ENCODE results near the gene MLXIP. TPM values are rescaled to one million over a fixed set of nuclear protein-coding genes. Genes with fewer than 3 reads are reported as not detected.
A peak's percentile ranks its signal among the peaks of the same experiment; 100 is the strongest.

Gene MLXIP, protein sequence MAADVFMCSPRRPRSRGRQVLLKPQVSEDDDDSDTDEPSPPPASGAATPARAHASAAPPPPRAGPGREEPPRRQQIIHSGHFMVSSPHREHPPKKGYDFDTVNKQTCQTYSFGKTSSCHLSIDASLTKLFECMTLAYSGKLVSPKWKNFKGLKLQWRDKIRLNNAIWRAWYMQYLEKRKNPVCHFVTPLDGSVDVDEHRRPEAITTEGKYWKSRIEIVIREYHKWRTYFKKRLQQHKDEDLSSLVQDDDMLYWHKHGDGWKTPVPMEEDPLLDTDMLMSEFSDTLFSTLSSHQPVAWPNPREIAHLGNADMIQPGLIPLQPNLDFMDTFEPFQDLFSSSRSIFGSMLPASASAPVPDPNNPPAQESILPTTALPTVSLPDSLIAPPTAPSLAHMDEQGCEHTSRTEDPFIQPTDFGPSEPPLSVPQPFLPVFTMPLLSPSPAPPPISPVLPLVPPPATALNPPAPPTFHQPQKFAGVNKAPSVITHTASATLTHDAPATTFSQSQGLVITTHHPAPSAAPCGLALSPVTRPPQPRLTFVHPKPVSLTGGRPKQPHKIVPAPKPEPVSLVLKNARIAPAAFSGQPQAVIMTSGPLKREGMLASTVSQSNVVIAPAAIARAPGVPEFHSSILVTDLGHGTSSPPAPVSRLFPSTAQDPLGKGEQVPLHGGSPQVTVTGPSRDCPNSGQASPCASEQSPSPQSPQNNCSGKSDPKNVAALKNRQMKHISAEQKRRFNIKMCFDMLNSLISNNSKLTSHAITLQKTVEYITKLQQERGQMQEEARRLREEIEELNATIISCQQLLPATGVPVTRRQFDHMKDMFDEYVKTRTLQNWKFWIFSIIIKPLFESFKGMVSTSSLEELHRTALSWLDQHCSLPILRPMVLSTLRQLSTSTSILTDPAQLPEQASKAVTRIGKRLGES
- total RNA-seq (10 to 100 TPM; 17.3 to 37.9 (median 20.9) TPM), polyA plus RNA-seq (10 to 100 TPM; 11.5 to 26.6 TPM)
- long read RNA-seq, donor 1, full-length matches to known transcripts = 26 of 65 reads
- long read RNA-seq, donor 1, partial matches to known transcripts = 23 of 65 reads
- long read RNA-seq, donor 1, other reads (novel, unspliced or antisense) = 16 of 65 reads
- long read RNA-seq, donor 2, full-length matches to known transcripts = 17 of 61 reads
- long read RNA-seq, donor 2, partial matches to known transcripts = 29 of 61 reads
- long read RNA-seq, donor 2, other reads (novel, unspliced or antisense) = 15 of 61 reads
- long read RNA-seq, donor 3, full-length matches to known transcripts = 159 of 297 reads
- long read RNA-seq, donor 3, partial matches to known transcripts = 80 of 297 reads
- long read RNA-seq, donor 3, other reads (novel, unspliced or antisense) = 58 of 297 reads

DNA sequence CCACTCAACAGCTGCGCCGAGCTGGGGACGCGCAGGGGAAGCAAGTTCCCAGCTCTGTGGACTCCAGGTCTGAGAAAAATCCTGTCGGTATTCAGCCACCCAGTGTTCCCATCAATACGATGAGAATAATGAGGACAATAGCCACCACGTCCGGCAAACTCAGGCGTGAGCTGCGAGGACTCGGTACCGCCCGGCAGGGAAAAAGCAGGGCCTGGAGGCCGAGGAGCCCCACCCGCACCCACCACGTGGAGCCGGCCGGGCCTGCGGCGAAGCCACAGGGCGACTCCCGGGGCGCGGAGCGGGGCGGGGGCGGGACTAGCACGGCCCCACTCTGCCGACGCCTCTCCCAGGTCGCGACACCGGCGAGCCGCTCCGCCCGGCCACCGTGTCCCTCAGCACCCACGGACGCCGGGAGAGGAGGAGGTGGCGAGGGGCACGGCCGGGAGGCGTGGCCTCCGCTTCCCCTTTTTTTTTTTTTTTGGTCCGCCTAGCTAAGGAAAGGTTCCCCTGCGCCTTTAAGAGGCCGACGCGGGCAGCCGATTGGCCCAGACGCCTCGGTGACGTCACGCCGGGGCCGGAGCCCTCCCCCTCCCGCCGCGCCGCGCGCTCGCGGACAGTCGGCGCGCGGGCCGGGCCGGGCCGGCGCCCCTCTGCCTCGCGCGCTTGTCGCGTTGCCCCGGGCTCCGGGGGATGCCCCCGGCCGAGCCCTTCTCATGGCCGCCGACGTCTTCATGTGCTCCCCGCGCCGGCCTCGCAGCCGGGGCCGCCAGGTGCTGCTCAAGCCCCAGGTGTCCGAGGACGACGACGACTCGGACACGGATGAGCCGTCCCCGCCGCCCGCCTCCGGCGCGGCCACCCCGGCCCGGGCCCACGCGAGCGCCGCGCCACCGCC lies at the start of gene MLXIP:
Gene MLXIP (plus strand): TSS at position 616 of the 892 bp plus-strand sequence. CDS start 98 bp downstream, at position 714.
- no peaks in the 10 kb centered on the region for H3K9me3 ChIP-seq
- TF ChIP-seq, protein P1, sequence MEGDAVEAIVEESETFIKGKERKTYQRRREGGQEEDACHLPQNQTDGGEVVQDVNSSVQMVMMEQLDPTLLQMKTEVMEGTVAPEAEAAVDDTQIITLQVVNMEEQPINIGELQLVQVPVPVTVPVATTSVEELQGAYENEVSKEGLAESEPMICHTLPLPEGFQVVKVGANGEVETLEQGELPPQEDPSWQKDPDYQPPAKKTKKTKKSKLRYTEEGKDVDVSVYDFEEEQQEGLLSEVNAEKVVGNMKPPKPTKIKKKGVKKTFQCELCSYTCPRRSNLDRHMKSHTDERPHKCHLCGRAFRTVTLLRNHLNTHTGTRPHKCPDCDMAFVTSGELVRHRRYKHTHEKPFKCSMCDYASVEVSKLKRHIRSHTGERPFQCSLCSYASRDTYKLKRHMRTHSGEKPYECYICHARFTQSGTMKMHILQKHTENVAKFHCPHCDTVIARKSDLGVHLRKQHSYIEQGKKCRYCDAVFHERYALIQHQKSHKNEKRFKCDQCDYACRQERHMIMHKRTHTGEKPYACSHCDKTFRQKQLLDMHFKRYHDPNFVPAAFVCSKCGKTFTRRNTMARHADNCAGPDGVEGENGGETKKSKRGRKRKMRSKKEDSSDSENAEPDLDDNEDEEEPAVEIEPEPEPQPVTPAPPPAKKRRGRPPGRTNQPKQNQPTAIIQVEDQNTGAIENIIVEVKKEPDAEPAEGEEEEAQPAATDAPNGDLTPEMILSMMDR (IDR thresholded peaks at IDR 0.05) = no peak
- ATAC-seq (peak; percentile 85 to 95 (median 90)), DNase-seq (peak; percentile 93 to 95)
- H3K36me3 ChIP-seq = no peaks in the 10 kb centered on the region
- peaks cover 9 to 54% (median 48%) of the 10 kb centered on the region in 9 donors for H3K4me1 ChIP-seq
- H3K27me3 ChIP-seq = no peaks in the 10 kb centered on the region
- intact Hi-C loops (cut with DNase I) = loop anchor here in 1 of 10 donors (5.0 kb wide), 1 partner anchor 34 kb away; no protein-coding TSS in a partner anchor
- 1% methylated on average over 88 to 110 of the region's 113 CpGs for WGBS, 2 donors
- H3K27ac ChIP-seq = peak within 1 kb of the TSS; percentile 82 to 93 (median 88)
- peak within 1 kb of the TSS; percentile 48 to 89 (median 76) for H3K4me3 ChIP-seq

DNA sequence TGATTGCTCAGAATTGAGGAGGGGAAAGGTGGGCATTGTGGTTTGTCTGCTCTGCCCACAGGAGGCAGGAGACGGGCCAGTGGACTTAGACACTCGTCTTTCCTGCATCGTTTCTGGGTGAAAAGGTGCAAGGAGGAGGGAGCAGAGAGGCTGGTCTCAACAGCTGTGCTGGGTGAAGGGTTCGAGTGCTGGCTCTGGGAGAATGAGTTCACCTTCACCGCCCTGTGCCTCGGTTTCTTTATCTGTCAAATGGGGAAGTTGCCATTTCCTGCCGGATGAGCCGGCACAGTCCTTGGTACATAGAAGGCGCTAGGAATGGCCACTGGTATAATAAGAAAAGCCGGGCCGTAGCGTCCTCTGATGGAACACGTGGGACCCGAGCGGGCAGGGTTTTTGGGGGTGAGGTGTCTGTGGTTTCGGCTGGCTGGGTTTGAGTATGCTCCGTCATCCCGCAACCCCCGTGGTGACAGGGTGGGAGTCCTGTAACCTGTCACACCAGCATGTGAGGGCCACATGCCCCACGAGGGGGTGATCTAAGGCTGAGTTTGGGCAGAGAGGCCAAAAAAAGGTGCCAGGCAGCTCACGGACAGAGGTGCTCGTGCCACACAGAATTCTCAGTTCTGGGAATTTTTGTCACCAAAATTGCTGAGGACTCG lies 49.5 kb upstream of the MLXIP start:
- intact Hi-C loops (cut with DNase I) = loop anchor here in 4 of 10 donors (5.0 to 10.0 kb wide), 4 partner anchors 64 to 114 kb away; partner anchors contain the start of gene CFAP251 (in 2 of the 4)
- ATAC-seq = peak in 3 of 8 donors; percentile 10 to 12 (median 10)
- H3K4me1 ChIP-seq = peaks cover 4 to 39% (median 22%) of the 10 kb centered on the region in 9 donors
- TF ChIP-seq, protein P1 (IDR thresholded peaks at IDR 0.05) = no peak
- no peak for DNase-seq
- 84 to 88% methylated on average over 23 of the region's 23 CpGs for WGBS, 2 donors
- no peaks in the 10 kb centered on the region for H3K9me3 ChIP-seq
- H3K4me3 ChIP-seq = no peak overlapping the region
- peak overlapping the region in 8 of 10 donors; percentile 56 to 84 (median 80) for H3K27ac ChIP-seq
- peaks cover 0 to 3% (median 0%) of the 10 kb centered on the region in 9 donors for H3K36me3 ChIP-seq
- peaks cover 0 to 2% (median 0%) of the 10 kb centered on the region in 7 donors for H3K27me3 ChIP-seq

Measured in heart right ventricle (tissue), 16 donors.